Measurements from ENCODE around the gene RANBP3.
A peak's percentile ranks its signal among the peaks of the same experiment; 100 is the strongest.

RANBP3 gene

DNA sequence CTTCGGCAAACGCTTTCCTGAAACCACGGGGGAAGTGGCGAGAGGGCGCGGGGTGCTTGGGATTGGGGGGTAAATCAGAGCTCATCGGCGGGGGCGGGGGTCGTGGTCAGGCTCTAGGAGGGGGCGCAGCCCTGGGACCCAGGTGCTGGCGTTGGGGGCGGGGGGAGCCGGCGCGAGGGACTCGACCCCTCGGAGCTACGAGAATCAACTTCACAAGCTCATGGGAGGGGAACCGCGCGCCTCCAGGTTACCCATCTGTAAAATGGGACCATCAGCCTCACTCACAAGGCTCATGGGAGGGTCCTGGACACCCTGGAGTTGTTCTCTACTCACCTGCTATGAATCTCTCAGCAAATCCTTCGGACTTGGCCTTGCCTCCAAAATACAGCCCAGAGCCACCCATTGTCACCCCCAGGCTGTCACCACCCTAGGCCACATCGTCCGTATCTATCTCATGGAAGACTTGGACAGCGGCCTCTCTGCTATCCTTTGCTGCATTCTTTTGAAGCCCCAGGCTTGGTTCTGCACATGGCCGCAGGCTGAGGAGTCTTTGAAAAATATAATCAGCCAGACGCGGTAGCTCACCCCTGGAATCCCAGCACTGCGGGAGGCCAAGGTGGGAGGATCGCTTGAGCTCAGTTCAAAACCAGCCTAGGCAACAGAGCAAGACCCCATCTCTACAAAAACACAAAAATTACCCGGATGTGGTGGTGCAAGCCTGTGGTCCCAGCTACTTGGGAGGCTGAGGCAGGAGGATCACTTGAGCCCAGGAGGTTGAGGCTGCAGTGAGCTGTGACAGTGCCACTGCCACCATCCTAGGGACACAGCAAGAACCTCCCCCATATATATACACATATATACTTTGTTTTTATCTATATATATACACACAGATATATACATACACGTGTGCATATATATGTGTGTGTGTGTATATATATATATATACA, 939 bp upstream of the RANBP3 start:
- TF ChIP-seq, protein P1, sequence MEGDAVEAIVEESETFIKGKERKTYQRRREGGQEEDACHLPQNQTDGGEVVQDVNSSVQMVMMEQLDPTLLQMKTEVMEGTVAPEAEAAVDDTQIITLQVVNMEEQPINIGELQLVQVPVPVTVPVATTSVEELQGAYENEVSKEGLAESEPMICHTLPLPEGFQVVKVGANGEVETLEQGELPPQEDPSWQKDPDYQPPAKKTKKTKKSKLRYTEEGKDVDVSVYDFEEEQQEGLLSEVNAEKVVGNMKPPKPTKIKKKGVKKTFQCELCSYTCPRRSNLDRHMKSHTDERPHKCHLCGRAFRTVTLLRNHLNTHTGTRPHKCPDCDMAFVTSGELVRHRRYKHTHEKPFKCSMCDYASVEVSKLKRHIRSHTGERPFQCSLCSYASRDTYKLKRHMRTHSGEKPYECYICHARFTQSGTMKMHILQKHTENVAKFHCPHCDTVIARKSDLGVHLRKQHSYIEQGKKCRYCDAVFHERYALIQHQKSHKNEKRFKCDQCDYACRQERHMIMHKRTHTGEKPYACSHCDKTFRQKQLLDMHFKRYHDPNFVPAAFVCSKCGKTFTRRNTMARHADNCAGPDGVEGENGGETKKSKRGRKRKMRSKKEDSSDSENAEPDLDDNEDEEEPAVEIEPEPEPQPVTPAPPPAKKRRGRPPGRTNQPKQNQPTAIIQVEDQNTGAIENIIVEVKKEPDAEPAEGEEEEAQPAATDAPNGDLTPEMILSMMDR (IDR thresholded peaks at IDR 0.05; ENCODE audit: low read length), result no peak
- TF ChIP-seq EZH2 (IDR thresholded peaks at IDR 0.05; ENCODE audit: borderline replicate concordance, low read length), result no peak
- Histone ChIP-seq H3K4me1 (ENCODE audit: insufficient read depth, low read length, severe bottlenecking) (peaks cover 54% of the 10 kb centered on the region), H3K27ac (ENCODE audit: low read depth, low read length, poor library complexity, severe bottlenecking) (peak overlapping the region; percentile 70), H3K9me3 (ENCODE audit: low read length) (no peaks in the 10 kb centered on the region), H3F3A (ENCODE audit: insufficient read depth, low read length) (no peaks in the 10 kb centered on the region; the same call in 1 of the 2 replicates), H3K79me2 (ENCODE audit: insufficient read depth, low read length) (peaks cover 47% of the 10 kb centered on the region), H3K9me2 (ENCODE audit: low read depth, low read length) (no peaks in the 10 kb centered on the region), H2AFZ (ENCODE audit: low read length) (no peak overlapping the region), H3K4me2 (ENCODE audit: low read length) (peak overlapping the region; percentile 90), H3K4me3 (ENCODE audit: low read depth, low read length, poor library complexity, severe bottlenecking) (peak overlapping the region; percentile 75), H4K20me1 (ENCODE audit: insufficient read depth, low read length) (no peaks in the 10 kb centered on the region), H3K36me3 (ENCODE audit: insufficient read depth, low read length) (peaks cover 37% of the 10 kb centered on the region), H3K9ac (ENCODE audit: low read length) (peak overlapping the region; percentile 98), H3K27me3 (ENCODE audit: insufficient read depth, low read length) (no peaks in the 10 kb centered on the region)

DNA sequence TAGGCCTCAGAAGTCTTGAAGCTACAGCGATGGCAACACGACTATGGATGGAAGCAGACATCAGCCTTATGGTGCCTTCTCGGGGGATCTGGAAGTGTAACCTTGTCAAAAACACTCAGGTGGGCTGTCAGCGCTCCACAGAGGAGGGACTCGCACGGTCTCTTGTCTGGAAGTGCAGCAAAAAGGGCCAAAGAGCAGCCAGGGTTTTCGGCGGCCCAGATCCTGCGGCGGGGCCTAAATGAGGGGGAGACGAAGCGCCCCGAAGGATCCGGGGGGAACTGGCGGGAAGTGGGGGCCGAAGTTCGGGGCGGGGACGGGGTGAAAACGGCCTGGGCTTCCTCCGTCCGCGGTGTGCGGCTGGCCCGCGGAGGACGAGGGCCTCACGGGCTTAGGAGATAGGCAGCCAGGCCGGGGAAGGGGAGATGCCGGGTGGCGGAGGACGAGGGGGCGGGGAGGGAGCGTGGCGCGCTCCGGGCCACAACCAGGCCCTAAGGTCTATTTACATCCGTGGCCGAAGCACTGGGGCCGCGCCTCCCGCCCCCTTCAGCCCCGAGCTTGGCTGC, 637 bp downstream of the RANBP3 start:
- peak overlapping the region; percentile 78 for H3K9ac ChIP-seq (ENCODE audit: low read length)
- peaks cover 51% of the 10 kb centered on the region for H3K36me3 ChIP-seq (ENCODE audit: insufficient read depth, low read length)
- no peak overlapping the region for H2AFZ ChIP-seq (ENCODE audit: low read length)
- peak overlapping the region; percentile 100 for H3K4me2 ChIP-seq (ENCODE audit: low read length)
- no peaks in the 10 kb centered on the region for H3F3A ChIP-seq (ENCODE audit: insufficient read depth, low read length)
- no peaks in the 10 kb centered on the region for H3K27me3 ChIP-seq (ENCODE audit: insufficient read depth, low read length)
- no peaks in the 10 kb centered on the region for H3K9me3 ChIP-seq (ENCODE audit: low read length)
- no peaks in the 10 kb centered on the region for H3K9me2 ChIP-seq (ENCODE audit: low read depth, low read length)
- H3K4me3 ChIP-seq (ENCODE audit: low read depth, low read length, poor library complexity, severe bottlenecking), result peak overlapping the region; percentile 75
- peaks cover 63% of the 10 kb centered on the region for H3K79me2 ChIP-seq (ENCODE audit: insufficient read depth, low read length)
- TF ChIP-seq, protein P1 (IDR thresholded peaks at IDR 0.05; ENCODE audit: low read length), result no peak
- no peak for TF ChIP-seq EZH2 (IDR thresholded peaks at IDR 0.05; ENCODE audit: borderline replicate concordance, low read length)
- peaks cover 57% of the 10 kb centered on the region for H3K4me1 ChIP-seq (ENCODE audit: insufficient read depth, low read length, severe bottlenecking)
- H3K27ac ChIP-seq (ENCODE audit: low read depth, low read length, poor library complexity, severe bottlenecking), result peak overlapping the region; percentile 7
- H4K20me1 ChIP-seq (ENCODE audit: insufficient read depth, low read length), result no peaks in the 10 kb centered on the region

DNA sequence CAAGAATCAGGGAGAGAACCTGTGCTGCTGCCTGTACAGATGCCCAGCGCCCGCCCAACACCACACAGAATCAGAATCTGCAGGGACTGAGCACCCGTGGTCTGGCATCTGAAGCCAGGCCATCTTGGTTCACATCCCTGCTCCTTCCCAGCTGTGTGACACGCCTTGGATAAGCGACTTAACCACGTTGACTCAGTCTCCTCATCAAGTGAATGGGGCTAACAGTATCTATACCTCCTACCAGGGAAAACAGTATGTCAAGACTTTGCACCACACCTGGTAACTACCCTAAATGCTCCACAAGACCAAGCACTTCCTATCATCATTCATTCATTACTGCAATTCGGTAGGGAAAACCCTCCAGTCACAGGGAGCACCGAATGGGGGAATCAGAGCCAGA, 1.2 kb downstream of the RANBP3 start:
- H3K4me1 ChIP-seq (ENCODE audit: insufficient read depth, low read length, severe bottlenecking), result peaks cover 57% of the 10 kb centered on the region
- H3K27me3 ChIP-seq (ENCODE audit: insufficient read depth, low read length), result no peaks in the 10 kb centered on the region
- H4K20me1 ChIP-seq (ENCODE audit: insufficient read depth, low read length), result no peaks in the 10 kb centered on the region
- H3K4me2 ChIP-seq (ENCODE audit: low read length), result peak overlapping the region; percentile 100
- H3K79me2 ChIP-seq (ENCODE audit: insufficient read depth, low read length), result peaks cover 68% of the 10 kb centered on the region
- H3K9ac ChIP-seq (ENCODE audit: low read length), result peak overlapping the region; percentile 78
- no peak for TF ChIP-seq EZH2 (IDR thresholded peaks at IDR 0.05; ENCODE audit: borderline replicate concordance, low read length)
- TF ChIP-seq, protein P1 (IDR thresholded peaks at IDR 0.05; ENCODE audit: low read length), result no peak
- H3K9me2 ChIP-seq (ENCODE audit: low read depth, low read length), result no peaks in the 10 kb centered on the region
- H3F3A ChIP-seq (ENCODE audit: insufficient read depth, low read length), result no peaks in the 10 kb centered on the region
- H3K4me3 ChIP-seq (ENCODE audit: low read depth, low read length, poor library complexity, severe bottlenecking), result peak overlapping the region; percentile 75
- H3K36me3 ChIP-seq (ENCODE audit: insufficient read depth, low read length), result peaks cover 56% of the 10 kb centered on the region
- peak overlapping the region; percentile 7 for H3K27ac ChIP-seq (ENCODE audit: low read depth, low read length, poor library complexity, severe bottlenecking)
- no peak overlapping the region for H2AFZ ChIP-seq (ENCODE audit: low read length)
- no peaks in the 10 kb centered on the region for H3K9me3 ChIP-seq (ENCODE audit: low read length)
